ENCODE measurements around the gene PXDN. TPM values are rescaled to one million over a fixed set of nuclear protein-coding genes. Genes with fewer than 3 reads are reported as not detected.

Gene PXDN
- total and polyA plus RNA-seq, 2 of the 13 experiments (the other 11 are each of a cell fraction or from before 2014, with no cell fraction given): not detected

DNA sequence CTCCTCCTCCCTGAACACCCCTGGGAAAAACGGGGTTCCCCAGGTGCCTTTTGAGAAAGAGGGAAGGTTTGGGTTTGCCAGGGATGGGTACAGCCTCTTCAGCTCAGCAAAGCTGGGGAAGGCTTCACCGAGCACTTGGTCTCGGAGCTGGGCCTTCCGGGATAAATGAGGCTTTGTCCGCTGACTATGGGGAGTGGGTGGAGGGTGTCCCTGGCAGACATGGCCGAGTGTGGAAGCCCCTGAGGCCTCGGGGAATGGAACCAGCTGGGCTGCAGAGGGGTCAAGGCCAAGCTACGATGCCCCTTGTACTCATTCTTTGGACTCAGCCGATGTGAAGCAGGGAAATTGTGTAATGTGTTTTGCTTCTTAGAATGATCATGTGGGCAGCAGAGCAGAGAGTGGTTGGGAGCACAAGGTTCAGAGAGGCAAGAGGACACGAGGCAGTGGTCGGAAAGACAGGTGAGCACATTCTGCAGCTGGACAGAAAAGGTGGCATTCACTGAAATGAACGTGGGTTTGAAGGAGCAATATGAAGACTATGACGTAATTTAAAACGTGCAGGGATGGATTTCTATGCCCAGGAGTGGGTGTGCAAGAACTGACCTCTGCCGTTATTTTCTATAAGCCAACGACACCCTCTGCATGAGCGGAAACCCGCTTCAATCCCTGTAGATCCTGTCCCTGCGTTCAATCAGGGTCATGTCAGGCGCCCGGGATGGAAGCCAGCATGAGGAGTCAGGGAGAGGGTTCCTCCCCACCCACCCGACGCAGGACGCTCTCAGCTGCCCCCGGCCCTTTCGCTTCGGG, 142.6 kb downstream of the PXDN start:
- Histone ChIP-seq H3K4me1 (ENCODE audit: insufficient read depth, low read length) (peaks cover 19% of the 10 kb centered on the region), H3K27ac (ENCODE audit: extremely low read length, insufficient read depth, low read length) (no peak overlapping the region), H2AFZ (ENCODE audit: low read length) (no peak overlapping the region), H3K9ac (ENCODE audit: insufficient read depth, low read depth, low read length) (no peak overlapping the region), H3K9me3 (ENCODE audit: low read length) (peaks cover 10% of the 10 kb centered on the region), H4K20me1 (ENCODE audit: insufficient read depth, low read length) (no peaks in the 10 kb centered on the region), H3K4me3 (replicated peaks in 1 of 3; ENCODE audit: insufficient read depth in 1 of 3, low read depth in 2 of 3, low read length in 3 of 3) (no peak overlapping the region), H3K27me3 (ENCODE audit: control insufficient read depth in 1 of 2, insufficient read depth in 2 of 2, low read length in 2 of 2) (peaks cover 4 to 24% of the 10 kb centered on the region in 2 experiments; a peak in 4 of 5 replicates), H3K36me3 (replicated peaks in 1 of 2; ENCODE audit: control insufficient read depth in 1 of 2, insufficient read depth in 2 of 2, low read length in 2 of 2) (no peaks in the 10 kb centered on the region), H3K4me2 (ENCODE audit: low read depth, low read length) (peak overlapping the region; percentile 20; the same call in 1 of the 2 replicates), H3K79me2 (ENCODE audit: insufficient read depth, low read length) (no peaks in the 10 kb centered on the region)
- FAIRE-seq (no peak), DNase-seq (ENCODE audit: low spot score) (peak; percentile 21), ATAC-seq (peak; percentile 33)
- in situ Hi-C loops (cut with HindIII; ENCODE audit: extremely low pct_ligation_motif_present, low pct_unique_long_range_greater_than_20kb): no loop called here
- CTCF ChIA-PET (ENCODE audit: low intra/inter-chr PET ratio, low total read pairs): no interaction called here
- intact Hi-C loops (cut with micrococcal nuclease; ENCODE audit: unreplicated experiment): no loop called here
- no TSS peak for BruUV-seq (replicated peaks)
- WGBS (ENCODE audit: low lambda C conversion rate): 45% methylated on average over 26 of the region's 27 CpGs
- POLR2A ChIA-PET: no interaction called here
- TF ChIP-seq KDM6A (CRISPR knock-in tag; IDR thresholded peaks at IDR 0.05; ENCODE audit: low read depth) (0 out of 2 replicates have a peak, but pooled peaks have one; percentile 48), MTA1 (CRISPR knock-in tag; IDR thresholded peaks at IDR 0.05; ENCODE audit: borderline replicate concordance) (peak; percentile 59; the same call in 1 of the 2 replicates), ZNF230 (CRISPR knock-in tag; IDR thresholded peaks at IDR 0.05) (peak; percentile 47; the same call in 1 of the 2 replicates), RFX1 (IDR thresholded peaks at IDR 0.05) (no peak), RNF2 (conservative IDR thresholded peaks at IDR 0.05; ENCODE audit: low read depth) (0 out of 2 replicates have a peak, but pooled peaks have one; percentile 32), HOXD1 (CRISPR knock-in tag; IDR thresholded peaks at IDR 0.05) (no peak), RXRB (CRISPR knock-in tag; IDR thresholded peaks at IDR 0.05; ENCODE audit: borderline replicate concordance) (peak; percentile 86), ZNF556 (CRISPR knock-in tag; IDR thresholded peaks at IDR 0.05; ENCODE audit: borderline replicate concordance) (peak; percentile 55; the same call in 1 of the 2 replicates), SAP130 (CRISPR knock-in tag; IDR thresholded peaks at IDR 0.05; ENCODE audit: low read depth) (peak; percentile 19; the same call in 1 of the 2 replicates), ZNF724P (CRISPR knock-in tag; IDR thresholded peaks at IDR 0.05; ENCODE audit: borderline replicate concordance) (0 out of 2 replicates have a peak, but pooled peaks have one; percentile 44)
- TF ChIP-seq, protein P1, sequence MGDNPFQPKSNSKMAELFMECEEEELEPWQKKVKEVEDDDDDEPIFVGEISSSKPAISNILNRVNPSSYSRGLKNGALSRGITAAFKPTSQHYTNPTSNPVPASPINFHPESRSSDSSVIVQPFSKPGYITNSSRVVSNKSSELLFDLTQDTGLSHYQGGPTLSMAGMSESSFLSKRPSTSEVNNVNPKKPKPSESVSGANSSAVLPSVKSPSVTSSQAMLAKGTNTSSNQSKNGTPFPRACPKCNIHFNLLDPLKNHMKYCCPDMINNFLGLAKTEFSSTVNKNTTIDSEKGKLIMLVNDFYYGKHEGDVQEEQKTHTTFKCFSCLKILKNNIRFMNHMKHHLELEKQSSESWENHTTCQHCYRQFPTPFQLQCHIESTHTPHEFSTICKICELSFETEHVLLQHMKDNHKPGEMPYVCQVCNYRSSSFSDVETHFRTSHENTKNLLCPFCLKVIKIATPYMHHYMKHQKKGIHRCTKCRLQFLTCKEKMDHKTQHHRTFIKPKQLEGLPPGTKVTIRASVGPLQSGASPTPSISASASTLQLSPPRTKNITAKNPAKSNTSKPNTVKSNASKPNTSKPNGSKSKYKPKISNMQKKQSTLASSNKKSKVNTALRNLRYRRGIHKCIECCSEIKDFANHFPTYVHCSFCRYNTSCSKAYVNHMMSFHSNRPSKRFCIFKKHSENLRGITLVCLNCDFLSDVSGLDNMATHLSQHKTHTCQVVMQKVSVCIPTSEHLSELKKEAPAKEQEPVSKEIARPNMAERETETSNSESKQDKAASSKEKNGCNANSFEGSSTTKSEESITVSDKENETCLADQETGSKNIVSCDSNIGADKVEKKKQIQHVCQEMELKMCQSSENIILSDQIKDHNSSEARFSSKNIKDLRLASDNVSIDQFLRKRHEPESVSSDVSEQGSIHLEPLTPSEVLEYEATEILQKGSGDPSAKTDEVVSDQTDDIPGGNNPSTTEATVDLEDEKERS (CRISPR knock-in tag; IDR thresholded peaks at IDR 0.05): 0 out of 2 replicates have a peak, but pooled peaks have one; percentile 51
- TF ChIP-seq, protein P2, sequence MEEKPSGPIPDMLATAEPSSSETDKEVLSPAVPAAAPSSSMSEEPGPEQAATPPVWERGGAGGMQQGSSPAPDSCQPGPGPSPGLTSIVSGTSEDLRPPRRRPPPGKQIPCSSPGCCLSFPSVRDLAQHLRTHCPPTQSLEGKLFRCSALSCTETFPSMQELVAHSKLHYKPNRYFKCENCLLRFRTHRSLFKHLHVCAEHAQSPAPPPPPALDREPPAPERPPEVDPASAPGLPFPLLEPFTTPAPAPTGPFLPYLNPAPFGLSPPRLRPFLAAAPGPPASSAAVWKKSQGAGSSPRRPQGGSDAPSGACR (CRISPR knock-in tag; IDR thresholded peaks at IDR 0.05): peak; percentile 85; the same call in 1 of the 2 replicates
- TF ChIP-seq, protein P3, sequence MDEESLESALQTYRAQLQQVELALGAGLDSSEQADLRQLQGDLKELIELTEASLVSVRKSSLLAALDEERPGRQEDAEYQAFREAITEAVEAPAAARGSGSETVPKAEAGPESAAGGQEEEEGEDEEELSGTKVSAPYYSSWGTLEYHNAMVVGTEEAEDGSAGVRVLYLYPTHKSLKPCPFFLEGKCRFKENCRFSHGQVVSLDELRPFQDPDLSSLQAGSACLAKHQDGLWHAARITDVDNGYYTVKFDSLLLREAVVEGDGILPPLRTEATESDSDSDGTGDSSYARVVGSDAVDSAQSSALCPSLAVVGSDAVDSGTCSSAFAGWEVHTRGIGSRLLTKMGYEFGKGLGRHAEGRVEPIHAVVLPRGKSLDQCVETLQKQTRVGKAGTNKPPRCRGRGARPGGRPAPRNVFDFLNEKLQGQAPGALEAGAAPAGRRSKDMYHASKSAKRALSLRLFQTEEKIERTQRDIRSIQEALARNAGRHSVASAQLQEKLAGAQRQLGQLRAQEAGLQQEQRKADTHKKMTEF (CRISPR knock-in tag; IDR thresholded peaks at IDR 0.05): peak; percentile 59; the same call in 1 of the 2 replicates
- TF ChIP-seq, protein P4, sequence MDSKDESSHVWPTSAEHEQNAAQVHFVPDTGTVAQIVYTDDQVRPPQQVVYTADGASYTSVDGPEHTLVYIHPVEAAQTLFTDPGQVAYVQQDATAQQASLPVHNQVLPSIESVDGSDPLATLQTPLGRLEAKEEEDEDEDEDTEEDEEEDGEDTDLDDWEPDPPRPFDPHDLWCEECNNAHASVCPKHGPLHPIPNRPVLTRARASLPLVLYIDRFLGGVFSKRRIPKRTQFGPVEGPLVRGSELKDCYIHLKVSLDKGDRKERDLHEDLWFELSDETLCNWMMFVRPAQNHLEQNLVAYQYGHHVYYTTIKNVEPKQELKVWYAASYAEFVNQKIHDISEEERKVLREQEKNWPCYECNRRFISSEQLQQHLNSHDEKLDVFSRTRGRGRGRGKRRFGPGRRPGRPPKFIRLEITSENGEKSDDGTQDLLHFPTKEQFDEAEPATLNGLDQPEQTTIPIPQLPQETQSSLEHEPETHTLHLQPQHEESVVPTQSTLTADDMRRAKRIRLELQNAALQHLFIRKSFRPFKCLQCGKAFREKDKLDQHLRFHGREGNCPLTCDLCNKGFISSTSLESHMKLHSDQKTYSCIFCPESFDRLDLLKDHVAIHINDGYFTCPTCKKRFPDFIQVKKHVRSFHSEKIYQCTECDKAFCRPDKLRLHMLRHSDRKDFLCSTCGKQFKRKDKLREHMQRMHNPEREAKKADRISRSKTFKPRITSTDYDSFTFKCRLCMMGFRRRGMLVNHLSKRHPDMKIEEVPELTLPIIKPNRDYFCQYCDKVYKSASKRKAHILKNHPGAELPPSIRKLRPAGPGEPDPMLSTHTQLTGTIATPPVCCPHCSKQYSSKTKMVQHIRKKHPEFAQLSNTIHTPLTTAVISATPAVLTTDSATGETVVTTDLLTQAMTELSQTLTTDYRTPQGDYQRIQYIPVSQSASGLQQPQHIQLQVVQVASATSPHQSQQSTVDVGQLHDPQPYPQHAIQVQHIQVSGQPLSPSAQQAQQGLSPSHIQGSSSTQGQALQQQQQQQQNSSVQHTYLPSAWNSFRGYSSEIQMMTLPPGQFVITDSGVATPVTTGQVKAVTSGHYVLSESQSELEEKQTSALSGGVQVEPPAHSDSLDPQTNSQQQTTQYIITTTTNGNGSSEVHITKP (CRISPR knock-in tag; IDR thresholded peaks at IDR 0.05; ENCODE audit: low read depth): no peak
